ENCODE measurements around the gene TARS1.

- TF ChIP-seq POLR2AphosphoS5 (IDR thresholded peaks at IDR 0.05) (no peak), POLR2A (IDR thresholded peaks at IDR 0.05) (no peak), CTCF (IDR thresholded peaks at IDR 0.05) (no peak)
Measured at GRCh38 chr5:33474931-33475499, 34.2 kb downstream of the TARS1 start.
